ENCODE results near the gene NR5A1. TPM values are rescaled to one million over a fixed set of nuclear protein-coding genes. Genes with fewer than 3 reads are reported as not detected.

Gene NR5A1
- total RNA-seq, 4 donors from 2014 or later = not detected

DNA sequence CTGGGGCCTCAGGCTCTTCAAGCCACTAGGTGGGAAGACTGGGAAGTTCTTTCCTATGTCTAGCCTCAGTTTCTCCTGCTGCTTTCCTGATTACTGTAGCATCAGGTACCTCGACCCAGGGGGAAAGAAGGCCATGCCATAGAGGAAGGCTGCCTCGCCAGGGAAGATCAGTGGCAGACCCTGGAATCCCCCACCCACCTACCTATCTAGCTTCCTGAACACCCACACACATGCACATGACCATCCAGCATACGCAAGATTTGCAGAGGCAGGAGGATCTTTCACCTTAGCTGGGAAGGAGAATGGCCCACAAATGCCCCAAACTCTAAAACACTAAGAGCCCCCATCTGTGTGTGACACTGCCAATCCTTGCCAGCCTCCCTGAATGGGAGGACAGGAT, 8.0 kb downstream of the NR5A1 start:
- peaks cover 14% of the 10 kb centered on the region for H3K4me1 ChIP-seq
- no peaks in the 10 kb centered on the region for H3K9me3 ChIP-seq
- H3K36me3 ChIP-seq = no peaks in the 10 kb centered on the region
- no peak overlapping the region for H3K4me3 ChIP-seq
- no peak for DNase-seq (ENCODE audit: low spot score in 2 of 2)
- H3K27me3 ChIP-seq = peaks cover 65% of the 10 kb centered on the region
- WGBS = 78% methylated on average over 3 of the region's 3 CpGs
- no peak for TF ChIP-seq POLR2AphosphoS5 (IDR thresholded peaks at IDR 0.05)
- TF ChIP-seq POLR2A (IDR thresholded peaks at IDR 0.05) = no peak
- TF ChIP-seq EP300 (IDR thresholded peaks at IDR 0.05) = no peak
- H3K27ac ChIP-seq = no peak overlapping the region

DNA sequence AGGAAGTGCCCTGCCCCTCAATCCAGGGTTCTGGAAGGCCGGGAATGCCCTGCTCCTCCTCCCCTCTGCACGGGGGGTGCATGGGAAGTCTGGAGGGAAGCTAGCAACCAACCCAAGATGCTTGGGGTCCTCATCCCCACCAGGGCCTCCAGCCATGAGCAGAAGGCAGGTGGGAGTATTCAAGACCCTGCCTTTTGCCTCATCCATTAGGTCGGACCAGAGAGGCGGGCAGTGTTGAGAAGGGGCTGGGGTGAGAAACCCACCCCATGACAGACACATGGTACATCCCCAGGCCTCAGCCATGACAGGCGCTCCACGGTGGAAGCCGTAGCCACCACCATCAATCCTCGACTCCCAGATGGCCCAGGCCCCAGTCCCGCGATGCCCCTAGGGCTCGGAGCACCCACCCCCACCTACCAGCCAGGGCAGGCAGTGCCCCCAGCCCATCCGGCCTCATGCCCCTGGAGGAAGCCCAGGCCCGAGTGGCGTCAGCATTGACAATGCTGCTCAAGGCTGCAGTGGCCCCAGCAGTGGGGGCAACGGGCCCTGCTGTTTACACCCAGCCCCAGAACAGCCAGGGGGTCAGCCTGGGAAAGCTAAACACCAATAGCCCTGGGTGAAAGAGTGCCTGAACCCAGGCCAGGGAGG, 8.6 kb downstream of the NR5A1 start:
- DNase-seq (ENCODE audit: low spot score in 2 of 2) = no peak
- no peak overlapping the region for H3K4me3 ChIP-seq
- H3K27me3 ChIP-seq = peaks cover 60% of the 10 kb centered on the region
- TF ChIP-seq POLR2AphosphoS5 (IDR thresholded peaks at IDR 0.05) (no peak), EP300 (IDR thresholded peaks at IDR 0.05) (no peak), CTCF (IDR thresholded peaks at IDR 0.05) (no peak), POLR2A (IDR thresholded peaks at IDR 0.05) (no peak)
- no peaks in the 10 kb centered on the region for H3K36me3 ChIP-seq
- WGBS = 60% methylated on average over 1 of the region's 15 CpGs
- no peaks in the 10 kb centered on the region for H3K9me3 ChIP-seq
- H3K4me1 ChIP-seq = peaks cover 8% of the 10 kb centered on the region
- H3K27ac ChIP-seq = no peak overlapping the region

DNA sequence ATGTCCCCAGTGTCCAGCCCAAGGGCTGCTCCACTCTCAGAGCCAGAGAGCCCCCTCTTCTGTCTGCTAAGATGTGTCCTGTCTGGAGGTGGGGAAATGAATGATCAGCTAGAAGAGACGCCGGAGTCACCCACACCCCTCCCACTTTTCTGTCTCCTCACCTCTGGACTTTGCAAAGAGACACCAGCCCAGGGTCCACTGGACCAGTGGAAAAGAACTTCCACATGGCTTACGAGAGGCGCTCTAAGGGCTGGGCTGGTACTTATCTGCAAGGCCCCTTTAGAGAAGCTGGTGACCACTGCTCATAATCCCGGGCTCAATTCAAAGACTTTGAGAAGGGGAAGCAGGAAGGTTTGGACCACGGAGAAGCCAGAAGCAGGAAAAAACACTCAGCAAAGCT, 9.2 kb downstream of the NR5A1 start:
- peaks cover 2% of the 10 kb centered on the region for H3K4me1 ChIP-seq
- no peaks in the 10 kb centered on the region for H3K36me3 ChIP-seq
- peaks cover 57% of the 10 kb centered on the region for H3K27me3 ChIP-seq
- no peaks in the 10 kb centered on the region for H3K9me3 ChIP-seq
- no peak overlapping the region for H3K4me3 ChIP-seq
- no peak for DNase-seq (ENCODE audit: low spot score in 2 of 2)
- H3K27ac ChIP-seq = no peak overlapping the region
- WGBS = 69% methylated on average over 6 of the region's 6 CpGs
- TF ChIP-seq POLR2AphosphoS5 (IDR thresholded peaks at IDR 0.05) (no peak), EP300 (IDR thresholded peaks at IDR 0.05) (no peak), POLR2A (IDR thresholded peaks at IDR 0.05) (no peak), CTCF (IDR thresholded peaks at IDR 0.05) (no peak)

GRCh38 chr9:124497441-124497840, 9.8 kb downstream of the NR5A1 start:
- no peak overlapping the region for H3K27ac ChIP-seq
- no peak for DNase-seq (ENCODE audit: low spot score in 2 of 2)
- WGBS = 93% methylated on average over 8 of the region's 8 CpGs

GRCh38 chr9:124496463-124496862, 10.7 kb downstream of the NR5A1 start:
- Histone ChIP-seq H3K36me3 (no peaks in the 10 kb centered on the region), H3K9me3 (no peaks in the 10 kb centered on the region), H3K4me1 (no peaks in the 10 kb centered on the region), H3K4me3 (no peak overlapping the region), H3K27me3 (peaks cover 55% of the 10 kb centered on the region), H3K27ac (no peak overlapping the region)
- DNase-seq (ENCODE audit: low spot score in 2 of 2) = no peak
- WGBS = 78% methylated on average over 7 of the region's 15 CpGs
- TF ChIP-seq EP300 (IDR thresholded peaks at IDR 0.05) = no peak
- no peak for TF ChIP-seq POLR2AphosphoS5 (IDR thresholded peaks at IDR 0.05)
- no peak for TF ChIP-seq CTCF (IDR thresholded peaks at IDR 0.05)
- no peak for TF ChIP-seq POLR2A (IDR thresholded peaks at IDR 0.05)

More at GRCh38 chr9:124497441-124497840, 9.8 kb downstream of the NR5A1 start:
- Histone ChIP-seq H3K4me1 (no peaks in the 10 kb centered on the region), H3K27me3 (peaks cover 56% of the 10 kb centered on the region), H3K4me3 (no peak overlapping the region), H3K9me3 (no peaks in the 10 kb centered on the region), H3K36me3 (no peaks in the 10 kb centered on the region)
- TF ChIP-seq POLR2A (IDR thresholded peaks at IDR 0.05) (no peak), EP300 (IDR thresholded peaks at IDR 0.05) (no peak), POLR2AphosphoS5 (IDR thresholded peaks at IDR 0.05) (no peak), CTCF (IDR thresholded peaks at IDR 0.05) (no peak)

DNA sequence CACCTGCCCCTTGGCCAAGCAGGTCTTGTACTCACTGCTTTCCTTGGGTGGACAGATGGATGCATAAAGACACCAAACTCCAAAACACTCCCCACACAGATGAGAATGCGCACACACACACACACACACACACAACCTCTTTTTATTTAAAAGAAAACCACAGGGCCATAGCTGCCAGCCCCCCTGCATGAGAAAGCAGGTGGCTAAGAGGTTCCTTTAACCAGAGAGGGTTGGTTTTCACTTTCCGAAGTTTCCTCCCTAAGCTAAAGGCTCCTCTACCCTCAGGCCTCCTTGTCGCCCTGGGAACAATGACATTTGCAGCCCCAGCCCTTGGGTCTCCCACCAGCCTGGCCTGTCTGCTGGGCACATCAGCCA, 11.1 kb downstream of the NR5A1 start:
- no peak overlapping the region for H3K27ac ChIP-seq
- H3K4me3 ChIP-seq = no peak overlapping the region
- H3K4me1 ChIP-seq = no peaks in the 10 kb centered on the region
- TF ChIP-seq POLR2AphosphoS5 (IDR thresholded peaks at IDR 0.05) (no peak), CTCF (IDR thresholded peaks at IDR 0.05) (no peak), POLR2A (IDR thresholded peaks at IDR 0.05) (no peak), EP300 (IDR thresholded peaks at IDR 0.05) (no peak)
- WGBS = 97% methylated on average over 3 of the region's 3 CpGs
- H3K9me3 ChIP-seq = no peaks in the 10 kb centered on the region
- H3K36me3 ChIP-seq = no peaks in the 10 kb centered on the region
- DNase-seq (ENCODE audit: low spot score in 2 of 2) = no peak
- H3K27me3 ChIP-seq = peaks cover 54% of the 10 kb centered on the region

All from suprapubic skin (tissue), 4 donors.